H1 (cell line): ENCODE data around the gene ITGA11. TPM values are rescaled to one million over a fixed set of nuclear protein-coding genes. Genes with fewer than 3 reads are reported as not detected.

Experiments
- CTCF ChIA-PET: fragments of 300-600 bp; sonication (Branson Sonifier 250); formaldehyde crosslinking; loops from one replicate; lab custom pipeline; 2021; ENCODE audit not compliant: partially characterized antibody; lab: Charles Lee
- POLR2A ChIA-PET: fragments of 300-600 bp; sonication (Branson Sonifier 250); formaldehyde crosslinking; loops from one replicate; lab custom pipeline; 2021; ENCODE audit warnings: inconsistent platforms; ENCODE audit not compliant: partially characterized antibody; lab: Charles Lee
- DNase-seq, 2 experiments: peaks; one replicate each; pipeline versions ENCODE4 v3.0.0 to v3.0.0-alpha.2; 2010 to 2022; ENCODE audit warnings: low spot score in 2 of 2, low read depth in 1 of 2, mixed read lengths in 1 of 2
- FAIRE-seq: peaks from 2 replicates; lab custom pipeline; 2011; peaks lifted over from hg19 to GRCh38; lab: Jason Lieb, UNC
- H2AFZ ChIP-seq: 2 replicates; pipeline ENCODE4 v1.8.1; 2012; ENCODE audit warnings: low read length, inconsistent platforms
- H2AK5ac ChIP-seq: 2 replicates; pipeline ENCODE4 v1.6.1; 2013; ENCODE audit warnings: low read depth, low read length
- H2BK120ac ChIP-seq: replicated peaks from 2 replicates; pipeline ENCODE3; 2013; ENCODE audit warnings: low read depth, low read length, inconsistent platforms
- H2BK12ac ChIP-seq: 2 replicates; pipeline ENCODE4 v1.6.1; 2013; ENCODE audit warnings: low read depth, low read length
- H2BK15ac ChIP-seq: 2 replicates; pipeline ENCODE4 v1.6.1; 2013; ENCODE audit warnings: low read length
- H2BK20ac ChIP-seq: 2 replicates; pipeline ENCODE4 v1.6.1; 2013; ENCODE audit warnings: low read length
- H2BK5ac ChIP-seq: 2 replicates; pipeline ENCODE4 v1.6.1; 2013; ENCODE audit warnings: low read depth, low read length
- H3K14ac ChIP-seq: 2 replicates; pipeline ENCODE4 v1.6.1; 2013; ENCODE audit warnings: inconsistent platforms; ENCODE audit not compliant: insufficient read length
- H3K18ac ChIP-seq: 2 replicates; pipeline ENCODE4 v1.6.1; 2013; ENCODE audit warnings: low read length; ENCODE audit errors: extremely low read depth
- H3K23ac ChIP-seq: 2 replicates; pipeline ENCODE4 v1.6.1; 2013; ENCODE audit warnings: inconsistent platforms; ENCODE audit not compliant: insufficient read length
- H3K23me2 ChIP-seq: 2 replicates; pipeline ENCODE4 v1.6.1; 2013; ENCODE audit warnings: low read depth, low read length
- H3K27ac ChIP-seq: 2 replicates; pipeline ENCODE4 v1.6.1; 2011; ENCODE audit warnings: low read depth, low read length, inconsistent platforms
- H3K27me3 ChIP-seq, 4 experiments: replicated peaks in 1 of 4; 1 replicate in 1 of 4; 2 replicates in 3 of 4; pipeline versions ENCODE4 v1.6.1 to v1.8.1; 2011 to 2013; ENCODE audit warnings: low read length in 3 of 4, mild to moderate bottlenecking in 3 of 4, inconsistent platforms in 2 of 4, mixed read lengths in 2 of 4, moderate library complexity in 1 of 4; ENCODE audit not compliant: control insufficient read depth in 3 of 4, insufficient read depth in 3 of 4; ENCODE audit errors: extremely low read depth in 1 of 4
- H3K36me3 ChIP-seq, 4 experiments: 2 replicates each; pipeline versions ENCODE4 v1.6.1 to v1.8.1; 2011 to 2013; ENCODE audit warnings: mild to moderate bottlenecking in 4 of 4, low read length in 3 of 4, moderate library complexity in 2 of 4, control low read depth in 1 of 4, inconsistent platforms in 1 of 4; ENCODE audit not compliant: insufficient read depth in 4 of 4, control insufficient read depth in 2 of 4
- H3K4ac ChIP-seq: replicated peaks from 2 replicates; pipeline ENCODE3; 2013; ENCODE audit warnings: low read length, low read depth, mixed read lengths, inconsistent platforms; ENCODE audit not compliant: insufficient read length
- H3K4me1 ChIP-seq, 4 experiments: replicated peaks in 1 of 4; 1 replicate in 1 of 4; 2 replicates in 3 of 4; pipeline versions ENCODE4 v1.6.1 to v1.8.1; 2011 to 2013; ENCODE audit warnings: low read length in 3 of 4, inconsistent platforms in 2 of 4, mixed read lengths in 1 of 4; ENCODE audit not compliant: insufficient read depth in 4 of 4, control insufficient read depth in 3 of 4
- H3K4me2 ChIP-seq, 2 experiments: 2 replicates each; pipeline versions ENCODE4 v1.6.1 to v1.8.1; 2011 to 2013; ENCODE audit warnings: low read depth in 2 of 2, low read length in 2 of 2, control low read depth in 1 of 2, inconsistent platforms in 1 of 2, mild to moderate bottlenecking in 1 of 2; ENCODE audit not compliant: insufficient read depth in 1 of 2
- H3K4me3 ChIP-seq, 4 experiments: fragments of 200-600, 300-600 bp in 1 of 4; sonication (generic), shearing (Covaris generic), sonication (Bioruptor Twin) in 1 of 4; 2 replicates each; pipeline versions ENCODE4 v1.5.1 to v1.8.1; 2011 to 2016; ENCODE audit warnings: low read length in 4 of 4, low read depth in 3 of 4, control low read depth in 2 of 4, inconsistent platforms in 2 of 4, mild to moderate bottlenecking in 2 of 4, mixed read lengths in 1 of 4, moderate library complexity in 1 of 4; ENCODE audit not compliant: insufficient read depth in 2 of 4; ENCODE audit errors: extremely low read depth in 1 of 4
- H3K56ac ChIP-seq: replicated peaks from 2 replicates; pipeline ENCODE3; 2013; ENCODE audit warnings: low read depth, mild to moderate bottlenecking, mixed read lengths, low read length, inconsistent platforms; ENCODE audit not compliant: insufficient read length
- H3K79me1 ChIP-seq: 2 replicates; pipeline ENCODE4 v1.6.1; 2013; ENCODE audit warnings: low read depth, low read length, control low read depth
- H3K79me2 ChIP-seq, 2 experiments: 2 replicates each; pipeline versions ENCODE4 v1.6.1 to v1.8.1; 2012 to 2013; ENCODE audit warnings: low read length in 2 of 2, mild to moderate bottlenecking in 2 of 2, inconsistent platforms in 1 of 2; ENCODE audit not compliant: insufficient read depth in 2 of 2, control insufficient read depth in 1 of 2
- H3K9ac ChIP-seq, 4 experiments: replicated peaks in 1 of 4; 1 replicate in 1 of 4; 2 replicates in 3 of 4; pipeline versions ENCODE4 v1.6.1 to v1.8.1; 2011 to 2013; ENCODE audit warnings: low read depth in 3 of 4, low read length in 3 of 4, control low read depth in 2 of 4, mild to moderate bottlenecking in 2 of 4, moderate library complexity in 2 of 4, inconsistent platforms in 1 of 4; ENCODE audit errors: extremely low read depth in 1 of 4
- H3K9me3 ChIP-seq, 2 experiments: 2 replicates each; pipeline versions ENCODE4 v1.6.1 to v1.8.1; 2012 to 2013; ENCODE audit warnings: mild to moderate bottlenecking in 2 of 2, moderate library complexity in 2 of 2, control low read depth in 1 of 2, inconsistent platforms in 1 of 2, low read depth in 1 of 2, low read length in 1 of 2, mixed read lengths in 1 of 2; ENCODE audit not compliant: insufficient read depth in 2 of 2
- H4K20me1 ChIP-seq, 2 experiments: replicated peaks in 1 of 2; 2 replicates each; pipeline versions ENCODE3 to v1.8.1; 2011 to 2013; ENCODE audit warnings: inconsistent platforms in 2 of 2, low read length in 2 of 2, mild to moderate bottlenecking in 1 of 2; ENCODE audit not compliant: insufficient read depth in 2 of 2, control insufficient read depth in 1 of 2
- H4K5ac ChIP-seq: 2 replicates; pipeline ENCODE4 v1.6.1; 2013; ENCODE audit warnings: low read length, low read depth, mixed read lengths, inconsistent platforms; ENCODE audit not compliant: insufficient read length
- H4K8ac ChIP-seq: 2 replicates; pipeline ENCODE4 v1.8.0; 2013; ENCODE audit warnings: mild to moderate bottlenecking, moderate library complexity, low read length, inconsistent platforms; ENCODE audit not compliant: insufficient read depth; ENCODE audit errors: extremely low read depth
- H4K91ac ChIP-seq: replicated peaks from 2 replicates; pipeline ENCODE3; 2013; ENCODE audit warnings: low read length, mixed read lengths, inconsistent platforms; ENCODE audit not compliant: insufficient read length
- BRCA1 ChIP-seq: IDR thresholded peaks from 2 replicates; pipeline ENCODE4 v1.6.1; 2012; ENCODE audit warnings: low read depth, low read length, improper control_type of control experiment
- HDAC6 ChIP-seq: IDR thresholded peaks from one replicate; pipeline ENCODE4 v1.7.1; 2012; ENCODE audit warnings: low read depth, mild to moderate bottlenecking, inconsistent platforms, low read length, moderate library complexity
- JUN ChIP-seq: IDR thresholded peaks from 2 replicates; pipeline ENCODE4 v1.6.1; 2011; ENCODE audit warnings: low read depth, mild to moderate bottlenecking, improper control_type of control experiment, low read length
- NANOG ChIP-seq: IDR thresholded peaks from 2 replicates; pipeline ENCODE4 v1.6.1; 2011; ENCODE audit warnings: low read length, low read depth, mild to moderate bottlenecking, inconsistent platforms; ENCODE audit not compliant: insufficient read depth, poor library complexity, severe bottlenecking
- PHF8 ChIP-seq: fragments of 200-600 bp; sonication (generic); conservative IDR thresholded peaks from 2 replicates; pipeline ENCODE4 v1.7.1; 2012; ENCODE audit warnings: low read depth, mild to moderate bottlenecking, inconsistent platforms, low read length, moderate library complexity
- WGBS, 2 experiments: shearing (Covaris generic) in 1 of 2; methylation state at CpG; one replicate each; pipeline versions ENCODE4 v1.1.6 to v1.1.7; 2013 to 2015; ENCODE audit warnings: low lambda C conversion rate in 2 of 2, mixed read lengths in 2 of 2, inconsistent platforms in 1 of 2, low coverage in 1 of 2, missing lambda C conversion rate in 1 of 2; ENCODE audit not compliant: insufficient replicate concordance in 2 of 2, insufficient coverage in 1 of 2, insufficient read length in 1 of 2; ENCODE audit errors: extremely low coverage in 1 of 2, missing lambda C conversion rate in 1 of 2; 5-methylcytosine and 5-hydroxymethylcytosine counted together
- polyA plus RNA-seq, 7 experiments: library from polyadenylated mRNA; depleted of rRNA in 3 of 7; stranded (reverse) in 5 of 7; unstranded in 2 of 7; fragments of >200 nt in 5 of 7; fragments of 200-250 nt in 2 of 7; gene quantifications; 1 replicate in 5 of 7; 2 replicates in 1 of 7; 4 replicates in 1 of 7; pipeline versions ENCODE4 v1.2.1 to v1.2.3, GENCODE V29; 2011 to 2013; ENCODE audit warnings: missing spikeins in 2 of 7, mixed read lengths in 2 of 7
- total RNA-seq: library from RNA; stranded (reverse); fragmentation: NEBNext Ultra II Directional; extraction: Animal tissue kit (Norgen Biotek cat#: 25700); gene quantifications from 2 replicates; pipeline ENCODE4 v1.2.1, GENCODE V29; 2021

Gene ITGA11
- total and polyA plus RNA-seq, 2 of the 8 experiments (the other 6 are each of a cell fraction or from before 2014, with no cell fraction given): 0.05 to 0.06 TPM

DNA sequence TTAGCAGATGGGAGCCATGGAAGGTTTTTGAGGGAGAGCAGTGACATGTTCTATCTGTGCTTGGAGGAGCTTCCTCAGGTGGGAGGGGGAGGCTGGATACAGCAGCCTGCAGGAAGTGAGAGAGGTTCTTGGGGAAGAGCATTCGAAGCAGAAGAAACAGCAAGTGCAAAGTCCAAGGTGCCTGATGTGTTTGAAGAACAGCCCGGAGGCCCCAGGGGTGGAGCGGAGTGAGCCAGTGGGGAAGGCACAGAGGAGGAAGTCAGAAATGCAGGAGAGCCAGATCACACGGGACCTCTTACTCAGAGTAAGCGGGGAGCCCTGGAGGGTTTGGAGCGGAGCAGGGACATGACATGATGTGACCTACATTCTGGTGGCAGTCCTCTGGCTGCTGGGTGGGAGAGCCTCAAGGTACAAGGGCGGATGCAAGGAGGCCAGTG, 10.8 kb downstream of the ITGA11 start:
- Histone ChIP-seq H2BK15ac (no peak overlapping the region), H3K9me3 (no peaks in the 10 kb centered on the region), H2BK120ac (no peak overlapping the region), H3K4me3 (no peak overlapping the region), H3K27me3 (0 out of 7 replicates have a peak, but pooled peaks cover 0 to 3% (median 0%) of the 10 kb centered on the region in 4 experiments), H3K23me2 (no peaks in the 10 kb centered on the region), H2BK12ac (no peak overlapping the region), H2BK5ac (no peak overlapping the region), H2BK20ac (no peak overlapping the region), H2AFZ (0 out of 2 replicates have a peak overlapping the region, but pooled peaks have one; percentile 46), H3K36me3 (no peaks in the 10 kb centered on the region), H3K23ac (no peak overlapping the region), H3K9ac (no peak overlapping the region), H3K4ac (no peak overlapping the region), H4K8ac (no peak overlapping the region), H2AK5ac (no peak overlapping the region), H3K4me2 (no peak overlapping the region), H3K14ac (no peak overlapping the region), H3K79me2 (no peaks in the 10 kb centered on the region), H3K27ac (no peak overlapping the region), H3K18ac (no peak overlapping the region), H4K91ac (peak overlapping the region; percentile 75), H3K4me1 (peaks cover 0 to 4% (median 3%) of the 10 kb centered on the region in 4 experiments; a peak in 4 of 7 replicates), H4K5ac (no peak overlapping the region), H4K20me1 (no peaks in the 10 kb centered on the region), H3K56ac (no peak overlapping the region), H3K79me1 (no peaks in the 10 kb centered on the region)
- ChIA-PET CTCF (no interaction called here), POLR2A (no interaction called here)
- TF ChIP-seq JUN (no peak), PHF8 (no peak), HDAC6 (no peak), NANOG (no peak), BRCA1 (no peak)
- FAIRE-seq: no peak
- WGBS, 2 experiments: 82% methylated on average over 7 of the region's 7 CpGs; no CpG with 5 or more reads in 1 of the 2 experiments
- DNase-seq: peak in 1 of 2 experiments; percentile 42
